Lower leg skin (tissue), 3 donors: ENCODE measurements around the gene NXPH3.

ENCODE experiments used
- CTCF ChIP-seq, 3 donors: fragments of 450-650 bp; IDR thresholded peaks; one replicate each; pipeline ENCODE4 v1.5.1; 2016; ENCODE audit warnings: antibody characterized with exemption in 3 of 3, mild to moderate bottlenecking in 3 of 3, moderate library complexity in 2 of 3
- POLR2A ChIP-seq, 2 donors: fragments of 450-650 bp; IDR thresholded peaks; one replicate each; pipeline ENCODE4 v1.6.1; 2016 to 2017; ENCODE audit warnings: antibody characterized with exemption in 2 of 2, mild to moderate bottlenecking in 1 of 2, moderate library complexity in 1 of 2

- TF ChIP-seq CTCF (IDR thresholded peaks at IDR 0.05) (no peak), POLR2A (IDR thresholded peaks at IDR 0.05) (no peak)
These were observed 28.0 kb downstream of the NXPH3 start for GRCh38 chr17:49603720-49604119.
